OCI-LY7 (cell line): Measurements from ENCODE around the gene SNHG17. TPM values are rescaled to one million over a fixed set of nuclear protein-coding genes. Genes with fewer than 3 reads are reported as not detected.

ENCODE experiments used
- BruUV-seq: library from RNA; stranded (reverse); fragments of 400-500 nt; replicated peaks from 2 replicates; lab custom pipeline; 2021; lab: Mats Ljungman, UMichigan
- CTCF ChIA-PET: fragments of 300-600 bp; sonication (Branson Sonifier 250); formaldehyde crosslinking; loops from one replicate; lab custom pipeline; 2022; ENCODE audit warnings: antibody characterized with exemption; ENCODE audit not compliant: unreplicated experiment; lab: Charles Lee
- POLR2A ChIA-PET: fragments of 300-600 bp; sonication (Branson Sonifier 250); formaldehyde crosslinking; loops from one replicate; lab custom pipeline; 2022; ENCODE audit warnings: antibody characterized with exemption; lab: Charles Lee
- DNase-seq: peaks from one replicate; pipeline ENCODE4 v3.0.0-alpha.2; 2015; ENCODE audit warnings: low spot score
- H2AFZ ChIP-seq: fragments of 200-600 bp; sonication (generic), shearing (Covaris generic); 2 replicates; pipeline ENCODE4 v1.6.1; 2014; ENCODE audit warnings: mild to moderate bottlenecking, antibody characterized with exemption, low read length, moderate library complexity
- H3K27ac ChIP-seq: fragments of 200-600 bp; sonication (generic); 2 replicates; pipeline ENCODE4 v1.5.1; 2014; ENCODE audit warnings: mixed run types, low read depth, mild to moderate bottlenecking, moderate library complexity, low read length, inconsistent platforms; ENCODE audit not compliant: poor library complexity, severe bottlenecking
- H3K36me3 ChIP-seq: fragments of 200-600 bp; sonication (generic); 2 replicates; pipeline ENCODE4 v1.6.1; 2014; ENCODE audit warnings: mild to moderate bottlenecking, antibody characterized with exemption, low read length, moderate library complexity, mixed read lengths; ENCODE audit not compliant: insufficient read depth
- H3K4me1 ChIP-seq: fragments of 200-600 bp; sonication (generic); 2 replicates; pipeline ENCODE4 v1.5.1; 2014; ENCODE audit warnings: mild to moderate bottlenecking, low read length; ENCODE audit not compliant: insufficient read depth, poor library complexity, severe bottlenecking
- H3K4me2 ChIP-seq: fragments of 200-600 bp; sonication (generic); 2 replicates; pipeline ENCODE4 v1.6.1; 2014; ENCODE audit warnings: mild to moderate bottlenecking, low read length
- H3K4me3 ChIP-seq: fragments of 200-600 bp; sonication (generic); 2 replicates; pipeline ENCODE4 v1.5.1; 2014; ENCODE audit warnings: mild to moderate bottlenecking, low read depth, low read length; ENCODE audit not compliant: poor library complexity, severe bottlenecking
- H3K79me2 ChIP-seq: fragments of 200-600 bp; sonication (generic); 2 replicates; pipeline ENCODE4 v1.6.1; 2016; ENCODE audit warnings: low read depth, mild to moderate bottlenecking, low read length, moderate library complexity, mixed read lengths; ENCODE audit not compliant: insufficient read depth
- H3K9me2 ChIP-seq: fragments of 200-600 bp; sonication (generic); 2 replicates; pipeline ENCODE4 v1.6.1; 2016; ENCODE audit warnings: mild to moderate bottlenecking, low read length, mixed read lengths; ENCODE audit not compliant: insufficient read depth
- H3K9me3 ChIP-seq: fragments of 200-600 bp; sonication (generic); 2 replicates; pipeline ENCODE4 v1.6.1; 2014; ENCODE audit warnings: mild to moderate bottlenecking, mixed run types, low read length, mixed read lengths
- H4K20me1 ChIP-seq: fragments of 200-600 bp; sonication (generic); 2 replicates; pipeline ENCODE4 v1.6.1; 2014; ENCODE audit warnings: mild to moderate bottlenecking, antibody characterized with exemption, low read length, moderate library complexity, mixed read lengths; ENCODE audit not compliant: insufficient read depth
- EZH2phosphoT487 ChIP-seq: fragments of 200-600 bp; sonication (generic); IDR thresholded peaks from 2 replicates; pipeline ENCODE4 v1.6.1; 2018; ENCODE audit warnings: low read depth, borderline replicate concordance, mild to moderate bottlenecking, mixed run types, antibody characterized with exemption, low read length, moderate library complexity, mixed read lengths
- intact Hi-C: fragments of 100-400 bp; cut with micrococcal nuclease; formaldehyde crosslinking; loops from one replicate; pipeline ENCODE4 v1.10.0; 2022; ENCODE audit not compliant: unreplicated experiment
- total RNA-seq, 2 experiments: library from RNA; depleted of rRNA in 1 of 2; stranded (reverse); fragments of >200 nt in 1 of 2; shearing (Covaris generic) in 1 of 2; gene quantifications; 2 replicates each; pipeline ENCODE4 v1.2.3, GENCODE V29; 2014 to 2022
- TF ChIP-seq, protein P1 (sequence below): fragments of 200-600 bp; sonication (generic); conservative IDR thresholded peaks from 2 replicates; pipeline ENCODE4 v1.5.1; 2014; ENCODE audit warnings: mild to moderate bottlenecking, antibody characterized with exemption, low read length, moderate library complexity, mixed read lengths

SNHG17 gene
- total RNA-seq, 2 experiments from 2014 or later, result 49.1 to 111 TPM

DNA sequence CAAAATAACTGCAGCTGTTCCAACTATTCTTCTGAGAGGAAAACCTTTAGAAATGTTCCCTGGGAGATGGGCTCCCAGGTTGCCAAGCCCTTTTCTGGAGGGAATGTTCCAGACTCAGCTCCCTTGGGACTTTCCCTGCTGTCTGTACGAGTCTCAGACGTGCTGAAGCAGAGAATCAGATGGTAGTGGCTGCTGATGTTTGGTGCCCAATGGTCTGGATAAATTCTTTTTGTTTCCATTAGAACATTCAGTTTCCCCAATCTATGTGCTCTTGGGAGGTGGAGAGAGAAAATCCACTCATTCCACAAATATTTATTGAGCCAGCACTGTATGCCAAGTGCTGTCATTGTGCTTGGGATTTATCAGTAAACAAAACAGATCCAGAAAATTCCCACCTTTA lies 40.0 kb downstream of the SNHG17 start:
- Histone ChIP-seq H3K36me3 (no peaks in the 10 kb centered on the region), H3K4me2 (no peak overlapping the region), H3K4me1 (no peaks in the 10 kb centered on the region), H2AFZ (no peak overlapping the region), H3K27ac (no peak overlapping the region), H3K79me2 (no peaks in the 10 kb centered on the region), H3K9me3 (no peaks in the 10 kb centered on the region), H3K9me2 (no peaks in the 10 kb centered on the region), H3K4me3 (no peak overlapping the region), H4K20me1 (no peaks in the 10 kb centered on the region)
- intact Hi-C loops, result no loop called here
- DNase-seq, result no peak
- BruUV-seq, result no TSS peak
- TF ChIP-seq EZH2phosphoT487, result no peak
- TF ChIP-seq, protein P1, sequence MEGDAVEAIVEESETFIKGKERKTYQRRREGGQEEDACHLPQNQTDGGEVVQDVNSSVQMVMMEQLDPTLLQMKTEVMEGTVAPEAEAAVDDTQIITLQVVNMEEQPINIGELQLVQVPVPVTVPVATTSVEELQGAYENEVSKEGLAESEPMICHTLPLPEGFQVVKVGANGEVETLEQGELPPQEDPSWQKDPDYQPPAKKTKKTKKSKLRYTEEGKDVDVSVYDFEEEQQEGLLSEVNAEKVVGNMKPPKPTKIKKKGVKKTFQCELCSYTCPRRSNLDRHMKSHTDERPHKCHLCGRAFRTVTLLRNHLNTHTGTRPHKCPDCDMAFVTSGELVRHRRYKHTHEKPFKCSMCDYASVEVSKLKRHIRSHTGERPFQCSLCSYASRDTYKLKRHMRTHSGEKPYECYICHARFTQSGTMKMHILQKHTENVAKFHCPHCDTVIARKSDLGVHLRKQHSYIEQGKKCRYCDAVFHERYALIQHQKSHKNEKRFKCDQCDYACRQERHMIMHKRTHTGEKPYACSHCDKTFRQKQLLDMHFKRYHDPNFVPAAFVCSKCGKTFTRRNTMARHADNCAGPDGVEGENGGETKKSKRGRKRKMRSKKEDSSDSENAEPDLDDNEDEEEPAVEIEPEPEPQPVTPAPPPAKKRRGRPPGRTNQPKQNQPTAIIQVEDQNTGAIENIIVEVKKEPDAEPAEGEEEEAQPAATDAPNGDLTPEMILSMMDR, result no peak
- ChIA-PET CTCF (no interaction called here), POLR2A (interaction anchor here (0.6 kb wide), 1 partner anchor 83 kb away, joined by 4 read pairs; no protein-coding TSS in a partner anchor)

DNA sequence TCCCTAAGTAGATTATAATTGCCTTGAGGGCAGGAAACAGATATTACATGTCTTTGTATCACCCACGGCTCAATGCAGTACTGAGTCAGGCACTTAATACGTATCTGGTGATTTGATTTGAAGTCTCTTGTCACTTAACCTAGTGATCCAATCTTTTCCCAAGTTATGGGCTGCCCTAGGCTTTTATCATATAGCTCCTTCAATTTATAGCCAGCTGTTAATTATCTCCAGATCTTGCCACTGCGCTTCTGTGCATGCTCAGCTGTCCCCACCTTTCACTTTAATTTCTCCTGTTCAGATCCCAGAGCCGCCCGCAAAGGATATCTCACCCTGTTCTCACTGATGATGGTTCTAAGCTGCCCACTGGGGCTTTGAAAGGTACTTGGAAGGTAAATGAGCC lies 41.9 kb downstream of the SNHG17 start:
- no peak overlapping the region for H3K4me3 ChIP-seq
- CTCF ChIA-PET, result no interaction called here
- H3K9me3 ChIP-seq, result no peaks in the 10 kb centered on the region
- H3K27ac ChIP-seq, result no peak overlapping the region
- intact Hi-C loops, result no loop called here
- no peaks in the 10 kb centered on the region for H3K4me1 ChIP-seq
- POLR2A ChIA-PET, result interaction anchor here (1.0 kb wide), 1 partner anchor 10 kb away, joined by 3 read pairs; no protein-coding TSS in a partner anchor
- no peak overlapping the region for H2AFZ ChIP-seq
- TF ChIP-seq, protein P1, result no peak
- no peak for TF ChIP-seq EZH2phosphoT487
- H3K9me2 ChIP-seq, result no peaks in the 10 kb centered on the region
- no peak for DNase-seq
- H3K79me2 ChIP-seq, result no peaks in the 10 kb centered on the region
- no peaks in the 10 kb centered on the region for H3K36me3 ChIP-seq
- no TSS peak for BruUV-seq
- no peak overlapping the region for H3K4me2 ChIP-seq
- H4K20me1 ChIP-seq, result no peaks in the 10 kb centered on the region

DNA sequence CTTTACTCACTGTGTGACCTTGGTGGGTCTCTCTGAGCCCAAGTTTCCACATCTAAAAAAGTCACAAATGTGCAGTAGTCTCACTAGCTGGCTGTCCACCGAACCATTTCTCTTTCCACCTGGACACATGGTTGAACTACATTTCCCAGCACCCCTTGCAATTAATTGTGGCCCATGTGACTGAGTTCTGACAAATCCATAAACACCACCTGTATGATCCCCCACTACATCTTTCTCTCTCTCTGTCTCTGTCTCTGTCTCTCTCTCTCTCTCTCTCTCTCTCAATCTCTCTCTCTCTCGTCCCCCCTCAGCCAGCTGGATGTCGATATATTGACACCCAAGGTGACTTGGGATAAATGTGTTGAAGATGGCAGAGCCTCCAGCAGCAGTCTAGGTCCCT lies 42.8 kb downstream of the SNHG17 start:
- TF ChIP-seq EZH2phosphoT487, result no peak
- TF ChIP-seq, protein P1, result no peak
- Histone ChIP-seq H3K79me2 (no peaks in the 10 kb centered on the region), H3K4me3 (no peak overlapping the region), H3K9me2 (no peaks in the 10 kb centered on the region), H3K27ac (no peak overlapping the region), H3K4me1 (no peaks in the 10 kb centered on the region), H3K4me2 (no peak overlapping the region), H2AFZ (no peak overlapping the region), H4K20me1 (no peaks in the 10 kb centered on the region), H3K36me3 (no peaks in the 10 kb centered on the region), H3K9me3 (no peaks in the 10 kb centered on the region)
- no peak for DNase-seq
- BruUV-seq, result no TSS peak
- ChIA-PET POLR2A (interaction anchor here (0.7 to 1.0 kb wide), 2 partner anchors 13 to 340 kb away, joined by 3 read pairs; no protein-coding TSS in a partner anchor), CTCF (no interaction called here)
- intact Hi-C loops, result no loop called here
